Upper lobe of left lung (tissue), 6 donors: ENCODE measurements around the gene P3H2. TPM values are rescaled to one million over a fixed set of nuclear protein-coding genes. Genes with fewer than 3 reads are reported as not detected.

Experiments used
- ATAC-seq, 2 donors: fragments of 200-7000 bp; cut with Tn5 transposase; one replicate each; pipeline ENCODE4 v1.9.1; 2022; ENCODE audit warnings: mild to moderate bottlenecking in 2 of 2, moderate library complexity in 2 of 2; ENCODE audit not compliant: low FRiP score in 2 of 2
- DNase-seq, 2 donors: peaks; one replicate each; pipeline ENCODE4 v3.0.0-alpha.2; 2019 to 2020
- H3K27ac ChIP-seq, 4 donors: fragments of 200-600 bp; sonication (generic); one replicate each; pipeline ENCODE4 v1.5.1; 2016 to 2019
- H3K27me3 ChIP-seq, 4 donors: fragments of 200-600 bp; sonication (generic); one replicate each; pipeline ENCODE4 v1.5.1; 2017 to 2019
- H3K36me3 ChIP-seq, 4 donors: fragments of 200-600 bp; sonication (generic); one replicate each; pipeline ENCODE4 v1.5.1; 2016 to 2019
- H3K4me1 ChIP-seq, 4 donors: fragments of 200-600 bp; sonication (generic); one replicate each; pipeline ENCODE4 v1.5.1; 2018 to 2019
- H3K4me3 ChIP-seq, 4 donors: fragments of 200-600 bp; sonication (generic); one replicate each; pipeline ENCODE4 v1.5.1; 2017 to 2019; ENCODE audit warnings: mild to moderate bottlenecking in 2 of 4, moderate library complexity in 1 of 4
- H3K9me3 ChIP-seq, 4 donors: fragments of 200-600 bp; sonication (generic); one replicate each; pipeline ENCODE4 v1.5.1; 2018 to 2019
- CTCF ChIP-seq, 6 experiments: fragments of 450-650 bp in 4 of 6; fragments of 200-600 bp in 2 of 6; sonication (generic) in 2 of 6; IDR thresholded peaks; one replicate each; pipeline ENCODE4 v1.5.1; 2016 to 2019; ENCODE audit warnings: antibody characterized with exemption in 6 of 6
- EP300 ChIP-seq, 4 donors: sonication (generic); formaldehyde crosslinking; IDR thresholded peaks; one replicate each; pipeline ENCODE4 v1.5.1; 2017; ENCODE audit warnings: antibody characterized with exemption in 4 of 4, control low read depth in 2 of 4
- POLR2A ChIP-seq, 4 donors: fragments of 450-650 bp; IDR thresholded peaks; one replicate each; pipeline ENCODE4 v1.5.1; 2016 to 2017; ENCODE audit warnings: antibody characterized with exemption in 4 of 4, mild to moderate bottlenecking in 2 of 4
- POLR2AphosphoS5 ChIP-seq, 2 donors: sonication (generic); formaldehyde crosslinking; IDR thresholded peaks; one replicate each; pipeline ENCODE4 v1.5.1; 2017; ENCODE audit warnings: antibody characterized with exemption in 2 of 2
- WGBS, 2 donors: methylation state at CpG; one replicate each; pipeline ENCODE4 v1.1.5; 2017 to 2018; 5-methylcytosine and 5-hydroxymethylcytosine counted together
- total RNA-seq, 6 donors: library from RNA; depleted of rRNA in 4 of 6; stranded (reverse); fragments of >200 nt in 4 of 6; gene quantifications; one replicate each; pipeline versions ENCODE4 v1.1.0 to v1.2.1, GENCODE V29; 2016 to 2021
- donor health status: DM: no; HTN: no; CAD: no; lungs with moderate emphysema.
- donor health status: DM: no; HTN: yes; CAD: no; lungs with severe emphysema.

P3H2 gene
- total RNA-seq, 6 donors from 2014 or later, result 42.2 to 114 (median 63.0) TPM

- Histone ChIP-seq H3K4me3 (no peak overlapping the region), H3K4me1 (no peaks in the 10 kb centered on the region), H3K27me3 (no peaks in the 10 kb centered on the region), H3K36me3 (no peaks in the 10 kb centered on the region), H3K9me3 (no peaks in the 10 kb centered on the region), H3K27ac (no peak overlapping the region)
- peak in 1 of 2 donors; percentile 40 for ATAC-seq
- TF ChIP-seq EP300 (IDR thresholded peaks at IDR 0.05) (no peak), POLR2AphosphoS5 (IDR thresholded peaks at IDR 0.05) (no peak), CTCF (IDR thresholded peaks at IDR 0.05) (no peak), POLR2A (IDR thresholded peaks at IDR 0.05) (no peak)
- 93 to 95% methylated on average over 12 of the region's 12 CpGs for WGBS, 2 donors
- no peak for DNase-seq
These were observed 146.3 kb downstream of the P3H2 start for GRCh38 chr3:189974359-189974758.

GRCh38 chr3:189967254-189967865 is 153.3 kb downstream of the P3H2 start:
- H3K4me3 ChIP-seq, result no peak overlapping the region
- DNase-seq, result no peak
- peak in 1 of 2 donors; percentile 61 for ATAC-seq
- 38 to 41% methylated on average over 5 of the region's 5 CpGs for WGBS, 2 donors
- H3K9me3 ChIP-seq, result no peaks in the 10 kb centered on the region
- no peak overlapping the region for H3K27ac ChIP-seq
- peak; percentile 53 to 77 (median 70) for TF ChIP-seq CTCF (IDR thresholded peaks at IDR 0.05)
- TF ChIP-seq POLR2A (IDR thresholded peaks at IDR 0.05), result no peak
- TF ChIP-seq EP300 (IDR thresholded peaks at IDR 0.05), result no peak
- TF ChIP-seq POLR2AphosphoS5 (IDR thresholded peaks at IDR 0.05), result no peak
- no peaks in the 10 kb centered on the region for H3K27me3 ChIP-seq
- H3K4me1 ChIP-seq, result no peaks in the 10 kb centered on the region
- no peaks in the 10 kb centered on the region for H3K36me3 ChIP-seq

- DNase-seq (no peak), ATAC-seq (no peak)
- Histone ChIP-seq H3K27ac (no peak overlapping the region), H3K36me3 (no peaks in the 10 kb centered on the region), H3K9me3 (no peaks in the 10 kb centered on the region), H3K4me1 (peaks cover 0 to 1% (median 0%) of the 10 kb centered on the region in 4 donors), H3K4me3 (no peak overlapping the region), H3K27me3 (no peaks in the 10 kb centered on the region)
- 48 to 54% methylated on average over 5 of the region's 5 CpGs for WGBS, 2 donors
- TF ChIP-seq POLR2A (IDR thresholded peaks at IDR 0.05) (no peak), EP300 (IDR thresholded peaks at IDR 0.05) (no peak), POLR2AphosphoS5 (IDR thresholded peaks at IDR 0.05) (no peak), CTCF (IDR thresholded peaks at IDR 0.05) (no peak)
These were observed 153.9 kb downstream of the P3H2 start for GRCh38 chr3:189966843-189967242.

- Histone ChIP-seq H3K36me3 (no peaks in the 10 kb centered on the region), H3K27me3 (no peaks in the 10 kb centered on the region), H3K27ac (no peak overlapping the region), H3K4me3 (no peak overlapping the region), H3K4me1 (peaks cover 0 to 5% (median 2%) of the 10 kb centered on the region in 4 donors), H3K9me3 (no peaks in the 10 kb centered on the region)
- ATAC-seq, result no peak
- 72 to 79% methylated on average over 9 of the region's 9 CpGs for WGBS, 2 donors
- TF ChIP-seq CTCF (IDR thresholded peaks at IDR 0.05) (no peak), POLR2AphosphoS5 (IDR thresholded peaks at IDR 0.05) (no peak), EP300 (IDR thresholded peaks at IDR 0.05) (no peak), POLR2A (IDR thresholded peaks at IDR 0.05) (no peak)
- no peak for DNase-seq
These were observed 155.9 kb downstream of the P3H2 start for GRCh38 chr3:189964623-189965332.
